ENCODE measurements around the gene LRRC71.

- TF ChIP-seq CTCF (IDR thresholded peaks at IDR 0.05) (no peak), POLR2A (IDR thresholded peaks at IDR 0.05) (no peak)
Measured at GRCh38 chr1:156885880-156886355, 34.5 kb upstream of the LRRC71 start.
